ENCODE results near the gene KRT2. TPM values are rescaled to one million over a fixed set of nuclear protein-coding genes. Genes with fewer than 3 reads are reported as not detected.

KRT2 gene
- total and polyA plus RNA-seq, 2 of the 8 experiments (the other 6 are each of a cell fraction or from before 2014, with no cell fraction given) = not detected

DNA sequence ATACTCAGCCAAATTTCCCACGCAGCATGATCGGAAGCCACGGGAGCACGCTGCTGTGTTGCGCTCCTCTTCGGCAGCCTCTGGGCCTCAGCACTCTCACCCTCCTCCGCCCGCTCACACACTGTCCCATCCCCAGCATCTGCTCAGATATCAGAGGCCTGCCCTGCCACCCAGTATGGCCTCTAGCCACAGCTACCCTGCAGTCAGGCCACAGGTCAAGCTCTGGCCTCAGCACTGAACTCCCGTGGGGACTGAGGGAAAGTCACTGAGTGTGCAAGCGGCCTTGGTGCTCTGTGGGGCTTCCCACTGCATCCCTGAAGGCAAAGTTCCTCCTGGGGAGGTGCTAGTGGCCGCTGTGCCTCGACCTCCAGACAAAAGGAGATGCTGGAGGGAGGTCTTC, 49.3 kb upstream of the KRT2 start (continued):
- TF ChIP-seq POU5F1 (IDR thresholded peaks at IDR 0.05; ENCODE audit: low read depth, low read length) (no peak), BRCA1 (IDR thresholded peaks at IDR 0.05; ENCODE audit: low read depth, low read length) (no peak), NANOG (IDR thresholded peaks at IDR 0.05; ENCODE audit: insufficient read depth, low read depth, low read length, poor library complexity, severe bottlenecking) (no peak)
